Esophagus (tissue), 2 donors: Measurements from ENCODE around the gene CFHR1. TPM values are rescaled to one million over a fixed set of nuclear protein-coding genes. Genes with fewer than 3 reads are reported as not detected.
"Not testable (repeated sequence)": the region's sequence is repeated elsewhere in the genome, so short reads cannot be mapped to it uniquely, and the experiment has no call there.

Experiments
- H3K27ac ChIP-seq, 2 donors: one replicate each; pipeline ENCODE4 v1.5.1; 2013; ENCODE audit warnings: low read depth in 2 of 2, mild to moderate bottlenecking in 2 of 2, inconsistent platforms in 1 of 2, low read length in 1 of 2, moderate library complexity in 1 of 2
- H3K27me3 ChIP-seq, 2 donors: one replicate each; pipeline ENCODE4 v1.6.1; 2013; ENCODE audit warnings: low read length in 2 of 2, control low read depth in 1 of 2, mild to moderate bottlenecking in 1 of 2; ENCODE audit not compliant: insufficient read depth in 2 of 2, control insufficient read depth in 1 of 2
- H3K36me3 ChIP-seq, 2 donors: one replicate each; pipeline ENCODE4 v1.6.1; 2013; ENCODE audit warnings: low read length in 1 of 2; ENCODE audit not compliant: control insufficient read depth in 2 of 2, insufficient read depth in 2 of 2
- H3K4me1 ChIP-seq, 2 donors: one replicate each; pipeline ENCODE4 v1.6.1; 2013; ENCODE audit warnings: low read length in 1 of 2; ENCODE audit not compliant: control insufficient read depth in 2 of 2, insufficient read depth in 2 of 2
- H3K4me3 ChIP-seq, 2 donors: one replicate each; pipeline ENCODE4 v1.5.1; 2013; ENCODE audit warnings: low read length in 2 of 2, mild to moderate bottlenecking in 2 of 2, low read depth in 1 of 2, moderate library complexity in 1 of 2
- H3K9me3 ChIP-seq, 2 donors: one replicate each; pipeline ENCODE4 v1.6.1; 2013; ENCODE audit warnings: mild to moderate bottlenecking in 2 of 2, low read depth in 1 of 2, low read length in 1 of 2, moderate library complexity in 1 of 2; ENCODE audit not compliant: control insufficient read depth in 2 of 2, insufficient read depth in 1 of 2
- WGBS, 2 donors: extraction: QIAGEN DNeasy Blood & Tissue Kit; methylation state at CpG; one replicate each; pipeline ENCODE4 v1.1.7; 2013; 5-methylcytosine and 5-hydroxymethylcytosine counted together
- polyA plus RNA-seq, 2 donors: library from polyadenylated mRNA; stranded (reverse); fragments of 200-250 nt; gene quantifications; one replicate each; pipeline ENCODE4 v1.2.3, GENCODE V29; 2013
- donor health status: healthy with polysubstance abuse.
- donor health status: Bipolar disorder and iron deficiency.

Gene CFHR1
- not detected for polyA plus RNA-seq

DNA sequence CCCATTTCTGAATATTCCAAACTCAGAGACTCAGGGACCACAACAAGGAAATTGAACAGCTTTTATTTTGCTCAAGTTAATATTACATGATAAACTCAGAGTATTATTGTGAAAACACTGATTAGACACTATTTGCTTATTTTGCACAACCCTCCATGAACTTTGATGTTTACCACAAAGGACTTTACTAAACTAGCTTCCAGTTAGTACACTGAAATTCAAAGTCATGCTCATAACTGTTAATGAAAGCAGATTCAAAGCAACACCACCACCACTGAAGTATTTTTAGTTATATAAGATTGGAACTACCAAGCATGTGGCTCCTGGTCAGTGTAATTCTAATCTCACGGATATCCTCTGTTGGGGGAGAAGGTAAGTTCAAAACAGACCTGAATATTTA lies at the start of gene CFHR1:
Gene CFHR1, plus strand, starts transcription at position 201 of the 400 bp plus-strand sequence. Its CDS starts 114 bp downstream, at position 315.
- H3K27ac ChIP-seq, H3K9me3 ChIP-seq, H3K36me3 ChIP-seq, H3K4me1 ChIP-seq, H3K4me3 ChIP-seq, H3K27me3 ChIP-seq: not testable (repeated sequence)
- no CpG with 5 or more reads among the region's 1 CpG for WGBS, 2 donors

DNA sequence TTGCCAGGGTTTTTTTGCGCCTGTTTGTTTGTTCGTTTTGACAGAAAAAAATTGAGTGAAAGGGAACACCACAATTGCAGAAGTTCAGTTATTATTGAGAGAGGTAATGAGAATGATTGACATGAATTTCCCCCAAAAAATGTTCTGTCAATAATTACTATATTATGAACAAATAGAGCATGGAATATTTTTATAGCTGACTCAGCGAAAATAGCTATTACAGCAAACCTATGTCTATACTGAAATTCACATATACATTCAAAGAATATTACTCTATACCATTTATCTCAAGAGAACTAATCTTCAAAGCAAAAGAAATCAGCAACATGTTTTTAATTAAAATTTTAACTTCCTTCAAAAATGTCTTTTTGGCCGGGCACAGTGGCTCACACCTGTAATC lies 49.7 kb upstream of the CFHR1 start:
- not testable (repeated sequence) for H3K27me3 ChIP-seq, H3K9me3 ChIP-seq, H3K36me3 ChIP-seq, H3K4me3 ChIP-seq, H3K27ac ChIP-seq, H3K4me1 ChIP-seq
- WGBS, 2 donors = 91 to 92% methylated on average over 4 of the region's 4 CpGs

GRCh38 chr1:196773713-196774112 lies 45.8 kb upstream of the CFHR1 start:
- no peaks in the 10 kb centered on the region for H3K4me1 ChIP-seq
- no peak overlapping the region for H3K27ac ChIP-seq
- H3K9me3 ChIP-seq = no peaks in the 10 kb centered on the region
- no peaks in the 10 kb centered on the region for H3K27me3 ChIP-seq
- no peak overlapping the region for H3K4me3 ChIP-seq
- no peaks in the 10 kb centered on the region for H3K36me3 ChIP-seq
- 95 to 100% methylated on average over 1 of the region's 1 CpG for WGBS, 2 donors

DNA sequence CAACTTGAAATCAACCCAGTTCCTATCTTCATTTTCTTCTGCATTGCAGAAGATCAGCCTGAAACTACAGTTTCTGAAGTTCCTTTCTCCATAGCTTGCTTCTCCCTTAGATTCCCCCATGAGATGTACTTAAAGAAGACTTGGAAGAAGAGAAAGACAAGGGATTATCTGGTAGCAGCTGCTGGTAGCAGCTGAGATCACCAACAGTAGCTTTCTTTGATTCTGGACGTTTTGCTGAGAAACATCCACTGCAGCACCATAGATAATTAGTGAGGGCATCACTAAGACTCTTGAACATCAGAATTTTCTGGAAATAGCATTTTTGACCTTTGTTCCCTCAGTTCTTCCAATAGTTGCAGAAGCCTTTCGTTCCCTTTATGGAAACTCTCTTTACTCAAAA lies 45.4 kb upstream of the CFHR1 start:
- no peaks in the 10 kb centered on the region for H3K4me1 ChIP-seq
- 43 to 51% methylated on average over 2 of the region's 2 CpGs for WGBS, 2 donors
- no peak overlapping the region for H3K4me3 ChIP-seq
- no peaks in the 10 kb centered on the region for H3K36me3 ChIP-seq
- no peaks in the 10 kb centered on the region for H3K9me3 ChIP-seq
- no peaks in the 10 kb centered on the region for H3K27me3 ChIP-seq
- H3K27ac ChIP-seq = no peak overlapping the region

- Histone ChIP-seq H3K36me3 (no peaks in the 10 kb centered on the region), H3K27ac (no peak within 1 kb of the TSS), H3K4me3 (no peak within 1 kb of the TSS), H3K4me1 (no peaks in the 10 kb centered on the region), H3K9me3 (no peaks in the 10 kb centered on the region), H3K27me3 (no peaks in the 10 kb centered on the region)
These were observed 44.9 kb upstream of the CFHR1 start, which contains the start of gene CFHR3 for GRCh38 chr1:196774603-196775002. Gene CFHR3 (plus strand): TSS chr1:196774840. CDS start chr1:196774887, 47 bp downstream.

GRCh38 chr1:196777603-196778002 lies 41.9 kb upstream of the CFHR1 start:
- no peaks in the 10 kb centered on the region for H3K27me3 ChIP-seq
- no peak overlapping the region for H3K27ac ChIP-seq
- 90 to 93% methylated on average over 13 of the region's 13 CpGs for WGBS, 2 donors

DNA sequence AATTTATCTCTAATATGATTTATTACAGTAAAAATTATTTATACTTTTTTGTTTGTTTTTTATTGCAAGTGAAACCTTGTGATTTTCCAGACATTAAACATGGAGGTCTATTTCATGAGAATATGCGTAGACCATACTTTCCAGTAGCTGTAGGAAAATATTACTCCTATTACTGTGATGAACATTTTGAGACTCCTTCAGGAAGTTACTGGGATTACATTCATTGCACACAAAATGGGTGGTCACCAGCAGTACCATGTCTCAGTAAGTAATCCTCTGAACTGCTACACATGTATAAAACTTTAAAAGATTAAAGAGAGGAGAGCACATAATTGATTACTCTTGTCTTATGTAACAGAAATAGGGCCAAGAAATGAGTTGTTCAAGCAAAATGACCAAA lies 40.4 kb upstream of the CFHR1 start:
- no peaks in the 10 kb centered on the region for H3K9me3 ChIP-seq
- no peaks in the 10 kb centered on the region for H3K27me3 ChIP-seq
- H3K36me3 ChIP-seq = no peaks in the 10 kb centered on the region
- H3K27ac ChIP-seq = no peak overlapping the region
- no peak overlapping the region for H3K4me3 ChIP-seq
- no peaks in the 10 kb centered on the region for H3K4me1 ChIP-seq
- WGBS, 2 donors = 81 to 92% methylated on average over 1 of the region's 1 CpG

More at GRCh38 chr1:196777603-196778002, 41.9 kb upstream of the CFHR1 start:
- Histone ChIP-seq H3K9me3 (no peaks in the 10 kb centered on the region), H3K4me3 (no peak overlapping the region), H3K36me3 (no peaks in the 10 kb centered on the region), H3K4me1 (no peaks in the 10 kb centered on the region)

GRCh38 chr1:196791252-196791651 lies 28.3 kb upstream of the CFHR1 start:
- H3K27ac ChIP-seq, H3K9me3 ChIP-seq, H3K4me3 ChIP-seq, H3K27me3 ChIP-seq, H3K36me3 ChIP-seq, H3K4me1 ChIP-seq: not testable (repeated sequence)
- WGBS, 2 donors = 77 to 100% methylated on average over 1 of the region's 1 CpG

GRCh38 chr1:196794103-196794502 lies 25.4 kb upstream of the CFHR1 start:
- not testable (repeated sequence) for H3K36me3 ChIP-seq, H3K27ac ChIP-seq, H3K4me1 ChIP-seq, H3K9me3 ChIP-seq, H3K4me3 ChIP-seq, H3K27me3 ChIP-seq
- WGBS, 2 donors = 18 to 20% methylated on average over 4 of the region's 4 CpGs

DNA sequence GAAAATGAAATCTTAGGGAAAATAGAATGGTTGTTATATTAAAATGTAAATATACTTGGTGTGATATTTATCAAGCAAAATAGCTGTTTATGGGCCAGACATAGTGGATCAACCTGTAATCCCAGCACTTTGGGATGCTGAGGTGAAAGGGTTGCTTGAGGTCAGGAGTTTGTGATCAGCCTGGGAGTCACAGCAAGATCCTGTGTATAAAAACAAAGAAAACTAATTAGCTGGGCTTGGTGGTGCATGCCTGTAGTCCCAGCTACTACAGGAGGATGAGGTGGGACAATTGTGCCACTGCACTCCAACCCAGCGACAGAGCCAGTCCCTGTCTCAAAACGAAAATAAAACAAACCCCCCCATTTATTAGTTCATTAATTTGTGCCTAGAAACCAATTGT lies 21.6 kb upstream of the CFHR1 start:
- H3K4me1 ChIP-seq = no peaks in the 10 kb centered on the region
- H3K36me3 ChIP-seq = no peaks in the 10 kb centered on the region
- no peaks in the 10 kb centered on the region for H3K27me3 ChIP-seq
- H3K4me3 ChIP-seq = no peak overlapping the region
- no peaks in the 10 kb centered on the region for H3K9me3 ChIP-seq
- 30 to 58% methylated on average over 2 of the region's 2 CpGs for WGBS, 2 donors
- H3K27ac ChIP-seq = no peak overlapping the region
